OCI-LY7 (cell line): Measurements from ENCODE around the gene KIRREL3. TPM values are rescaled to one million over a fixed set of nuclear protein-coding genes. Genes with fewer than 3 reads are reported as not detected.

ENCODE experiments used
- BruUV-seq: library from RNA; stranded (reverse); fragments of 400-500 nt; replicated peaks from 2 replicates; lab custom pipeline; 2021; lab: Mats Ljungman, UMichigan
- CTCF ChIA-PET: fragments of 300-600 bp; sonication (Branson Sonifier 250); formaldehyde crosslinking; loops from one replicate; lab custom pipeline; 2022; ENCODE audit warnings: antibody characterized with exemption; ENCODE audit not compliant: unreplicated experiment; lab: Charles Lee
- POLR2A ChIA-PET: fragments of 300-600 bp; sonication (Branson Sonifier 250); formaldehyde crosslinking; loops from one replicate; lab custom pipeline; 2022; ENCODE audit warnings: antibody characterized with exemption; lab: Charles Lee
- DNase-seq: peaks from one replicate; pipeline ENCODE4 v3.0.0-alpha.2; 2015; ENCODE audit warnings: low spot score
- H2AFZ ChIP-seq: fragments of 200-600 bp; sonication (generic), shearing (Covaris generic); 2 replicates; pipeline ENCODE4 v1.6.1; 2014; ENCODE audit warnings: mild to moderate bottlenecking, antibody characterized with exemption, low read length, moderate library complexity
- H3K27ac ChIP-seq: fragments of 200-600 bp; sonication (generic); 2 replicates; pipeline ENCODE4 v1.5.1; 2014; ENCODE audit warnings: mixed run types, low read depth, mild to moderate bottlenecking, moderate library complexity, low read length, inconsistent platforms; ENCODE audit not compliant: poor library complexity, severe bottlenecking
- H3K36me3 ChIP-seq: fragments of 200-600 bp; sonication (generic); 2 replicates; pipeline ENCODE4 v1.6.1; 2014; ENCODE audit warnings: mild to moderate bottlenecking, antibody characterized with exemption, low read length, moderate library complexity, mixed read lengths; ENCODE audit not compliant: insufficient read depth
- H3K4me1 ChIP-seq: fragments of 200-600 bp; sonication (generic); 2 replicates; pipeline ENCODE4 v1.5.1; 2014; ENCODE audit warnings: mild to moderate bottlenecking, low read length; ENCODE audit not compliant: insufficient read depth, poor library complexity, severe bottlenecking
- H3K4me2 ChIP-seq: fragments of 200-600 bp; sonication (generic); 2 replicates; pipeline ENCODE4 v1.6.1; 2014; ENCODE audit warnings: mild to moderate bottlenecking, low read length
- H3K4me3 ChIP-seq: fragments of 200-600 bp; sonication (generic); 2 replicates; pipeline ENCODE4 v1.5.1; 2014; ENCODE audit warnings: mild to moderate bottlenecking, low read depth, low read length; ENCODE audit not compliant: poor library complexity, severe bottlenecking
- H3K79me2 ChIP-seq: fragments of 200-600 bp; sonication (generic); 2 replicates; pipeline ENCODE4 v1.6.1; 2016; ENCODE audit warnings: low read depth, mild to moderate bottlenecking, low read length, moderate library complexity, mixed read lengths; ENCODE audit not compliant: insufficient read depth
- H3K9me2 ChIP-seq: fragments of 200-600 bp; sonication (generic); 2 replicates; pipeline ENCODE4 v1.6.1; 2016; ENCODE audit warnings: mild to moderate bottlenecking, low read length, mixed read lengths; ENCODE audit not compliant: insufficient read depth
- H3K9me3 ChIP-seq: fragments of 200-600 bp; sonication (generic); 2 replicates; pipeline ENCODE4 v1.6.1; 2014; ENCODE audit warnings: mild to moderate bottlenecking, mixed run types, low read length, mixed read lengths
- H4K20me1 ChIP-seq: fragments of 200-600 bp; sonication (generic); 2 replicates; pipeline ENCODE4 v1.6.1; 2014; ENCODE audit warnings: mild to moderate bottlenecking, antibody characterized with exemption, low read length, moderate library complexity, mixed read lengths; ENCODE audit not compliant: insufficient read depth
- CTCF ChIP-seq: fragments of 200-600 bp; sonication (generic); conservative IDR thresholded peaks from 2 replicates; pipeline ENCODE4 v1.5.1; 2014; ENCODE audit warnings: mild to moderate bottlenecking, antibody characterized with exemption, low read length, moderate library complexity, mixed read lengths
- EZH2phosphoT487 ChIP-seq: fragments of 200-600 bp; sonication (generic); IDR thresholded peaks from 2 replicates; pipeline ENCODE4 v1.6.1; 2018; ENCODE audit warnings: low read depth, borderline replicate concordance, mild to moderate bottlenecking, mixed run types, antibody characterized with exemption, low read length, moderate library complexity, mixed read lengths
- intact Hi-C: fragments of 100-400 bp; cut with micrococcal nuclease; formaldehyde crosslinking; loops from one replicate; pipeline ENCODE4 v1.10.0; 2022; ENCODE audit not compliant: unreplicated experiment
- total RNA-seq, 2 experiments: library from RNA; depleted of rRNA in 1 of 2; stranded (reverse); fragments of >200 nt in 1 of 2; shearing (Covaris generic) in 1 of 2; gene quantifications; 2 replicates each; pipeline ENCODE4 v1.2.3, GENCODE V29; 2014 to 2022

KIRREL3 gene
- total RNA-seq, 2 experiments from 2014 or later = not detected

GRCh38 chr11:126523441-126524205 lies 476.9 kb downstream of the KIRREL3 start:
- TF ChIP-seq EZH2phosphoT487 (no peak), CTCF (no peak)
- Histone ChIP-seq H3K36me3 (no peaks in the 10 kb centered on the region), H4K20me1 (no peaks in the 10 kb centered on the region), H3K9me2 (no peaks in the 10 kb centered on the region), H3K27ac (no peak overlapping the region), H2AFZ (no peak overlapping the region), H3K79me2 (no peaks in the 10 kb centered on the region), H3K4me3 (no peak overlapping the region), H3K9me3 (no peaks in the 10 kb centered on the region), H3K4me1 (no peaks in the 10 kb centered on the region), H3K4me2 (no peak overlapping the region)
- DNase-seq = no peak
- no TSS peak for BruUV-seq
- intact Hi-C loops = no loop called here
- POLR2A ChIA-PET = interaction anchor here (1.4 kb wide), 1 partner anchor 23 kb away, joined by 3 read pairs; no protein-coding TSS in a partner anchor
- CTCF ChIA-PET = no interaction called here

GRCh38 chr11:126522606-126523005 lies 478.0 kb downstream of the KIRREL3 start:
- Histone ChIP-seq H2AFZ (no peak overlapping the region), H3K79me2 (no peaks in the 10 kb centered on the region), H3K4me1 (no peaks in the 10 kb centered on the region), H3K36me3 (no peaks in the 10 kb centered on the region), H3K4me3 (no peak overlapping the region), H3K27ac (no peak overlapping the region), H3K9me3 (no peaks in the 10 kb centered on the region), H3K9me2 (no peaks in the 10 kb centered on the region), H3K4me2 (no peak overlapping the region), H4K20me1 (no peaks in the 10 kb centered on the region)
- BruUV-seq = no TSS peak
- intact Hi-C loops = no loop called here
- CTCF ChIA-PET = no interaction called here
- TF ChIP-seq CTCF = no peak
- no peak for TF ChIP-seq EZH2phosphoT487
- DNase-seq = no peak
- POLR2A ChIA-PET = no interaction called here

GRCh38 chr11:126522152-126522551 lies 478.4 kb downstream of the KIRREL3 start:
- H3K27ac ChIP-seq = no peak overlapping the region
- no peaks in the 10 kb centered on the region for H3K36me3 ChIP-seq
- no peak for TF ChIP-seq CTCF
- no peak for TF ChIP-seq EZH2phosphoT487
- no peaks in the 10 kb centered on the region for H3K9me3 ChIP-seq
- no TSS peak for BruUV-seq
- H3K9me2 ChIP-seq = no peaks in the 10 kb centered on the region
- H3K4me3 ChIP-seq = no peak overlapping the region
- H2AFZ ChIP-seq = no peak overlapping the region
- H3K4me1 ChIP-seq = no peaks in the 10 kb centered on the region
- CTCF ChIA-PET = interaction anchor here (0.6 kb wide), 1 partner anchor 252 kb away, joined by 8 read pairs; no protein-coding TSS in a partner anchor
- no peak overlapping the region for H3K4me2 ChIP-seq
- POLR2A ChIA-PET = no interaction called here
- no peaks in the 10 kb centered on the region for H3K79me2 ChIP-seq
- H4K20me1 ChIP-seq = no peaks in the 10 kb centered on the region
- intact Hi-C loops = no loop called here
- no peak for DNase-seq
